Smooth muscle cell of trachea (primary cell): ENCODE measurements around the gene SCT. TPM values are rescaled to one million over a fixed set of nuclear protein-coding genes. Genes with fewer than 3 reads are reported as not detected.

Experiments
- total RNA-seq: library from RNA; depleted of rRNA; stranded (reverse); fragments of >200 nt; gene quantifications from 2 replicates; pipeline ENCODE4 v1.2.1, GENCODE V29; 2014

Gene SCT, protein sequence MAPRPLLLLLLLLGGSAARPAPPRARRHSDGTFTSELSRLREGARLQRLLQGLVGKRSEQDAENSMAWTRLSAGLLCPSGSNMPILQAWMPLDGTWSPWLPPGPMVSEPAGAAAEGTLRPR
- total RNA-seq = not detected in 2 replicates

GRCh38 chr11:626475-627307, at the start of gene SCT:
SCT (minus strand) TSS chr11:627181; CDS start chr11:627143, 38 bp downstream.

DNA sequence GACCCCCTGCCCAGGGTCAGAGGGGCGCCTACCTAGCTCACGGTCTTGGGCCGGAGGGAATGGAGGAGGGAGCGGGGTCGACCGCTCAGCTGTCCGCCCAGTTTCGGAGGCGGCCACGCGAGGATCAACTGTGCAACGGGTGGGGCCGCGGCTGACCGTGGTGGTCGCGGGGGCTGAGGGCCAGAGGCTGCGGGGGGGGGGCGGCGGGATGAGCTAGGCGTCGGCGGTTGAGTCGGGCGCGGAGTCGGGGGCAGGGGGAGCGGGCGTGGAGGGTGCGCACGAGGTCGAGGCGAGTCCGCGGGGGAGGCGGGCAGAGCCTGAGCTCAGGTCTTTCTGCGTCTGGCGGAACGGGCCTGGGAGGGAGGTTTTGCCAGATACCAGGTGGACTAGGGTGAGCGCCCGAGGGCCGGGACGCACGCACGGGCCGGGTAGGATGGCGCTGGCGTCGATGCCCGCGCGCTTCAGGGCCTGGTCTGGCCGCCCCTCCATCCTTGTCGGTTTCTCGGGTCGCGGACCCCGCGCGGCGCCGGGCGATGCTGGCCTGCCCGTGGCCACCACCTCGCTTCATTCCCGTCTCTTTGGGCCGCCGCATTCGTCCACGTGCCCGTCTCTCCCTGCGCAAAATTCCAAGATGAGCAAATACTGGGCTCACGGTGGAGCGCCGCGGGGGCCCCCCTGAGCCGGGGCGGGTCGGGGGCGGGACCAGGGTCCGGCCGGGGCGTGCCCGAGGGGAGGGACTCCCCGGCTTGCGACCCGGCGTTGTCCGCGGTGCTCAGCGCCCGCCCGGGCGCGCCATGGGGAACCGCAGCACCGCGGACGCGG, 9.7 kb upstream of the SCT start, which contains the start of gene DRD4:
Gene DRD4 (plus strand): TSS at position 759 of the 822 bp plus-strand sequence. CDS start 36 bp downstream, at position 795.

GRCh38 chr11:624705-625635, 2.0 kb downstream of the SCT start, which contains the start of gene CDHR5:
CDHR5 (minus strand) TSS chr11:624955; CDS start chr11:624902, 53 bp downstream.

DNA sequence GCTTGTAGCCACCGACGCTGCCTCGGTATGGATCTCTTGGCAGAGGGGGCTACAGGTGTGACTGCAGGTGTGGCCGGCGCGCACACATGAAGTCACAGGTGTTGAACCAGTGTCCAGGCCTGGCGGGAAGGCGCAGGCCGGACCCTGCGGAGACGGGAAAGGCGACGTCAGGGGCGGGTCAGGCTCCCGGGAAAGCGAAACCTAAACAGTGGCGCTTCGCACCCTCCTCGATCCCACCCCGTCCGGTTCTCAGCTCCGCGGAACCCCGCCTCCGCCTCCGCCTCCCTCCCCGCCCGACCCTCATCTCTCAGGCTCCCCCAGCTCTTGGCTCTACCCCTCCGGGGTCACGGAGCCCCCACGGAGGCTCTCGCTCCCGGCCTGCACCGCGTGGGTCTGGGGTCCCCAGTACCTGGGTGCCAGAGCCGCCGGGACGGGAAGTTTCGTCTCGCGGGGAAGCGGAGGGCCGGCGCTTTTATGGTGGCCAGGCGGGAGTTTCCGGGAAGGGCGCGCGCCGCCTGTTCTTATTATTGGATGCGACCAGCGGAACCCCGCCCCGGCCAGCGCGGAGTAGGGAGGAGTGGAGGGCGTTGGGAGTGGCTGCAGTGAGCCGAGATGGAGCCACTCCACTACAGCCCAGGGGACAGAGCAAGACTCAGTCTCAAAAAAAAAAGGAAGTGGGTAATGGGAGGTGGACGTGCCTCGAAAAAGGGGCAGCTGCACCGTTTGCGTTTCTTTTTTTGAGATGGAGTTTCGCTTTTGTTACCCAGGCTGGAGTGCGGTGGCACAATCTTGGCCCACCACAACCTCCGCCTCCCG, 11.3 kb downstream of the SCT start, which contains the start of gene IRF7:
Gene IRF7 (minus strand): TSS at position 447 of the 816 bp plus-strand sequence. CDS start 586 bp downstream, outside the sequence.

Other genes with a start within 250 kb of the SCT start
- gene PKP3, start 233.0 kb downstream of the SCT start, total RNA-seq = 1.7 and 2.8 TPM in 2 replicates
- gene SIGIRR, start 212.2 kb downstream of the SCT start, total RNA-seq = 17.5 and 18.5 TPM in 2 replicates
- gene ANO9, start 185.2 kb downstream of the SCT start, total RNA-seq = 0.17 TPM in 1 of 2 replicates, not detected in the other
- 35.9 and 40.5 TPM in 2 replicates for gene PTDSS2, start 176.9 kb downstream of the SCT start, total RNA-seq
- 538 and 702 TPM in 2 replicates for gene RNH1, start 119.9 kb downstream of the SCT start, total RNA-seq
- gene HRAS, start 91.6 kb downstream of the SCT start, total RNA-seq = 49.5 and 62.4 TPM in 2 replicates
- 0.73 and 1.5 TPM in 2 replicates for gene LRRC56, start 89.7 kb downstream of the SCT start, total RNA-seq
- 0.29 and 0.33 TPM in 2 replicates for gene LMNTD2, start 66.4 kb downstream of the SCT start, total RNA-seq
- 2.3 and 4.4 TPM in 2 replicates for gene RASSF7, start 66.2 kb downstream of the SCT start, total RNA-seq
- gene PHRF1, start 50.7 kb downstream of the SCT start, total RNA-seq = 21.2 and 29.8 TPM in 2 replicates
- 7.7 and 11.9 TPM in 2 replicates for gene IRF7, start 11.2 kb downstream of the SCT start, total RNA-seq
- gene CDHR5, start 2.2 kb downstream of the SCT start, total RNA-seq = under 0.01 TPM in 1 of 2 replicates, not detected in the other
- gene DRD4, start 10.1 kb upstream of the SCT start, total RNA-seq = not detected in 2 replicates
- 26.6 and 58.4 TPM in 2 replicates for gene DEAF1, start 68.0 kb upstream of the SCT start, total RNA-seq
- 13.7 and 14.8 TPM in 2 replicates for gene TMEM80, start 68.6 kb upstream of the SCT start, total RNA-seq
- gene EPS8L2, start 79.0 kb upstream of the SCT start, total RNA-seq = 68.4 and 125 TPM in 2 replicates
- gene TALDO1, start 120.3 kb upstream of the SCT start, total RNA-seq = 166 and 171 TPM in 2 replicates
- 29.7 and 58.1 TPM in 2 replicates for gene GATD1, start 150.3 kb upstream of the SCT start, total RNA-seq
- 2.2 and 2.8 TPM in 2 replicates for gene CEND1, start 162.9 kb upstream of the SCT start, total RNA-seq
- gene SLC25A22, start 171.1 kb upstream of the SCT start, total RNA-seq = 16.0 and 33.7 TPM in 2 replicates
- gene PIDD1, start 178.1 kb upstream of the SCT start, total RNA-seq = 11.2 and 26.1 TPM in 2 replicates
- gene RPLP2, start 182.8 kb upstream of the SCT start, total RNA-seq = 271 and 337 TPM in 2 replicates
- 25.7 and 47.6 TPM in 2 replicates for gene PNPLA2, start 191.7 kb upstream of the SCT start, total RNA-seq
- 1.5 and 1.7 TPM in 2 replicates for gene CRACR2B, start 200.7 kb upstream of the SCT start, total RNA-seq
- 440 and 727 TPM in 2 replicates for gene CD151, start 205.8 kb upstream of the SCT start, total RNA-seq
- gene POLR2L, start 215.3 kb upstream of the SCT start, total RNA-seq = 96.4 and 291 TPM in 2 replicates
- gene TSPAN4, start 215.7 kb upstream of the SCT start, total RNA-seq = 207 and 235 TPM in 2 replicates